ENCODE results near the gene GDPGP1. TPM values are rescaled to one million over a fixed set of nuclear protein-coding genes. Genes with fewer than 3 reads are reported as not detected.
A peak's percentile ranks its signal among the peaks of the same experiment; 100 is the strongest.
"Not testable (repeated sequence)": the region's sequence is repeated elsewhere in the genome, so short reads cannot be mapped to it uniquely, and the experiment has no call there.

Gene GDPGP1
- total RNA-seq, 4 donors from 2014 or later = 1.8 to 6.9 (median 4.3) TPM

GRCh38 chr15:90287101-90287500 lies 53.1 kb downstream of the GDPGP1 start:
- DNase-seq = no peak
- in situ Hi-C loops (cut with MboI; ENCODE audit: low sequenced_read_pairs in 4 of 4) = no loop called here
- no peak overlapping the region for H3K27ac ChIP-seq
- H3K4me1 ChIP-seq = no peaks in the 10 kb centered on the region
- intact Hi-C loops (cut with DNase I; ENCODE audit: low total_unique reads) = no loop called here
- no peaks in the 10 kb centered on the region for H3K36me3 ChIP-seq
- H3K4me3 ChIP-seq = no peak overlapping the region
- ATAC-seq = no peak
- H3K27me3 ChIP-seq = no peaks in the 10 kb centered on the region
- TF ChIP-seq POLR2A (IDR thresholded peaks at IDR 0.05) = no peak
- no peak for TF ChIP-seq CTCF (IDR thresholded peaks at IDR 0.05 in 4 of 5, conservative IDR thresholded peaks at IDR 0.05 in 1 of 5)
- no peaks in the 10 kb centered on the region for H3K9me3 ChIP-seq

- TF ChIP-seq CTCF (IDR thresholded peaks at IDR 0.05 in 4 of 5, conservative IDR thresholded peaks at IDR 0.05 in 1 of 5) = no peak
- no peak for TF ChIP-seq POLR2A (IDR thresholded peaks at IDR 0.05)
- no peak for ATAC-seq
- intact Hi-C loops (cut with DNase I; ENCODE audit: low total_unique reads) = no loop called here
Observed at GRCh38 chr15:90287946-90288345, 53.9 kb downstream of the GDPGP1 start.

GRCh38 chr15:90291679-90292356 lies 57.8 kb downstream of the GDPGP1 start:
- no peak for TF ChIP-seq CTCF (IDR thresholded peaks at IDR 0.05 in 4 of 5, conservative IDR thresholded peaks at IDR 0.05 in 1 of 5)
- TF ChIP-seq POLR2A (IDR thresholded peaks at IDR 0.05) = no peak

More at GRCh38 chr15:90287946-90288345, 53.9 kb downstream of the GDPGP1 start:
- Histone ChIP-seq H3K27me3 (no peaks in the 10 kb centered on the region), H3K27ac (no peak overlapping the region), H3K9me3 (no peaks in the 10 kb centered on the region), H3K36me3 (no peaks in the 10 kb centered on the region), H3K4me1 (no peaks in the 10 kb centered on the region), H3K4me3 (no peak overlapping the region)
- no peak for DNase-seq
- in situ Hi-C loops (cut with MboI; ENCODE audit: low sequenced_read_pairs in 4 of 4) = no loop called here

GRCh38 chr15:90293040-90293810 lies 59.2 kb downstream of the GDPGP1 start:
- DNase-seq (peak; percentile 38 to 71), ATAC-seq (peak in 1 of 2 donors; percentile 68)
- H3K9me3 ChIP-seq; H3K36me3 ChIP-seq; H3K27ac ChIP-seq; in situ Hi-C loops (cut with MboI; ENCODE audit: low sequenced_read_pairs in 4 of 4); H3K4me1 ChIP-seq; H3K27me3 ChIP-seq; intact Hi-C loops (cut with DNase I; ENCODE audit: low total_unique reads); H3K4me3 ChIP-seq: not testable (repeated sequence)
- TF ChIP-seq CTCF (IDR thresholded peaks at IDR 0.05 in 4 of 5, conservative IDR thresholded peaks at IDR 0.05 in 1 of 5) = peak; percentile 61 to 87 (median 71)

More at GRCh38 chr15:90291679-90292356, 57.8 kb downstream of the GDPGP1 start:
- Histone ChIP-seq H3K27me3 (no peaks in the 10 kb centered on the region), H3K36me3 (no peaks in the 10 kb centered on the region), H3K27ac (no peak overlapping the region), H3K9me3 (no peaks in the 10 kb centered on the region), H3K4me1 (no peaks in the 10 kb centered on the region), H3K4me3 (no peak overlapping the region)
- ATAC-seq = no peak
- in situ Hi-C loops (cut with MboI; ENCODE audit: low sequenced_read_pairs in 4 of 4) (no loop called here), intact Hi-C loops (cut with DNase I; ENCODE audit: low total_unique reads) (no loop called here)
- DNase-seq = no peak
